ENCODE results near the gene MNAT1. TPM values are rescaled to one million over a fixed set of nuclear protein-coding genes. Genes with fewer than 3 reads are reported as not detected.
"Not testable (repeated sequence)": the region's sequence is repeated elsewhere in the genome, so short reads cannot be mapped to it uniquely, and the experiment has no call there.

MNAT1 gene
- total RNA-seq, 1 donor from 2014 or later = 8.5 TPM

- ATAC-seq = no peak
- DNase-seq (ENCODE audit: low spot score) = no peak
Measured at GRCh38 chr14:60800409-60800808, 65.8 kb downstream of the MNAT1 start.

- ATAC-seq = no peak
- DNase-seq (ENCODE audit: low spot score) = no peak
Measured at GRCh38 chr14:60803871-60804270, 69.3 kb downstream of the MNAT1 start.

GRCh38 chr14:60805841-60806430, 71.4 kb downstream of the MNAT1 start:
- ATAC-seq (no peak), DNase-seq (ENCODE audit: low spot score) (no peak)

GRCh38 chr14:60807247-60807646, 72.7 kb downstream of the MNAT1 start:
- DNase-seq (ENCODE audit: low spot score) (no peak), ATAC-seq (no peak)

- ATAC-seq (no peak), DNase-seq (ENCODE audit: low spot score) (no peak)
Measured at GRCh38 chr14:60807971-60808370, 73.4 kb downstream of the MNAT1 start.

- ATAC-seq = no peak
- DNase-seq (ENCODE audit: low spot score) = no peak
Measured at GRCh38 chr14:60812987-60813386, 78.4 kb downstream of the MNAT1 start.

- DNase-seq (ENCODE audit: low spot score) = no peak
- ATAC-seq = no peak
Measured at GRCh38 chr14:60815371-60815770, 80.8 kb downstream of the MNAT1 start.

GRCh38 chr14:60817113-60817512, 82.6 kb downstream of the MNAT1 start:
- ATAC-seq = no peak
- DNase-seq (ENCODE audit: low spot score) = no peak

- ATAC-seq (peak; percentile 97), DNase-seq (ENCODE audit: low spot score) (no peak)
Measured at GRCh38 chr14:60819575-60819974, 85.0 kb downstream of the MNAT1 start.

GRCh38 chr14:60838601-60839000, 104.0 kb downstream of the MNAT1 start:
- DNase-seq (ENCODE audit: low spot score) (no peak), ATAC-seq (no peak)

GRCh38 chr14:60839057-60839456, 104.5 kb downstream of the MNAT1 start:
- DNase-seq (ENCODE audit: low spot score) (no peak), ATAC-seq (no peak)

GRCh38 chr14:60839657-60840056, 105.1 kb downstream of the MNAT1 start:
- DNase-seq (ENCODE audit: low spot score) = no peak
- ATAC-seq = no peak

GRCh38 chr14:60840313-60840712, 105.8 kb downstream of the MNAT1 start:
- ATAC-seq = no peak

GRCh38 chr14:60845523-60845922, 111.0 kb downstream of the MNAT1 start:
- ATAC-seq (no peak), DNase-seq (ENCODE audit: low spot score) (no peak)

More at GRCh38 chr14:60840313-60840712, 105.8 kb downstream of the MNAT1 start:
- no peak for DNase-seq (ENCODE audit: low spot score)

GRCh38 chr14:60848066-60848465, 113.5 kb downstream of the MNAT1 start:
- DNase-seq (ENCODE audit: low spot score) (no peak), ATAC-seq (no peak)

- ATAC-seq; DNase-seq (ENCODE audit: low spot score): not testable (repeated sequence)
Measured at GRCh38 chr14:60851692-60852091, 117.1 kb downstream of the MNAT1 start.

GRCh38 chr14:60856111-60856510, 121.5 kb downstream of the MNAT1 start:
- ATAC-seq = no peak
- no peak for DNase-seq (ENCODE audit: low spot score)

- no peak for ATAC-seq
- DNase-seq (ENCODE audit: low spot score) = no peak
Measured at GRCh38 chr14:60859525-60859924, 125.0 kb downstream of the MNAT1 start.

GRCh38 chr14:60861545-60862140, 127.1 kb downstream of the MNAT1 start:
- ATAC-seq (peak; percentile 80), DNase-seq (ENCODE audit: low spot score) (no peak)

GRCh38 chr14:60862283-60862682, 127.7 kb downstream of the MNAT1 start:
- DNase-seq (ENCODE audit: low spot score) (no peak), ATAC-seq (peak; percentile 73)

GRCh38 chr14:60863249-60863648, 128.7 kb downstream of the MNAT1 start:
- DNase-seq (ENCODE audit: low spot score) (no peak), ATAC-seq (no peak)

- ATAC-seq (no peak), DNase-seq (ENCODE audit: low spot score) (no peak)
Measured at GRCh38 chr14:60865378-60866127, 131.0 kb downstream of the MNAT1 start.
